ENCODE results near the gene ARHGEF38.

Gene ARHGEF38

GRCh38 chr4:105546086-105546485 is 6.3 kb upstream of the ARHGEF38 start:
- no peak for TF ChIP-seq CTCF (conservative IDR thresholded peaks at IDR 0.05; ENCODE audit: low read length)
- TF ChIP-seq EZH2phosphoT487 (IDR thresholded peaks at IDR 0.05; ENCODE audit: borderline replicate concordance), result no peak
- Histone ChIP-seq H3K4me3 (ENCODE audit: low read length, poor library complexity, severe bottlenecking) (no peak overlapping the region), H3K4me1 (ENCODE audit: insufficient read depth, low read length, poor library complexity, severe bottlenecking) (peaks cover 20% of the 10 kb centered on the region), H3K9me3 (ENCODE audit: insufficient read depth, low read depth, low read length) (no peaks in the 10 kb centered on the region), H3K9ac (ENCODE audit: low read depth, low read length, poor library complexity, severe bottlenecking) (no peak overlapping the region), H3K4me2 (ENCODE audit: low read depth, low read length, poor library complexity, severe bottlenecking) (no peak overlapping the region), H3F3A (ENCODE audit: low read depth) (no peaks in the 10 kb centered on the region), H3K9me2 (replicated peaks; ENCODE audit: low read depth, low read length) (no peaks in the 10 kb centered on the region), H2AFZ (ENCODE audit: low read length) (no peak overlapping the region), H3K79me2 (ENCODE audit: insufficient read depth, low read length) (no peaks in the 10 kb centered on the region), H3K36me3 (ENCODE audit: insufficient read depth, low read length) (no peaks in the 10 kb centered on the region), H4K20me1 (ENCODE audit: insufficient read depth, low read length, poor library complexity, severe bottlenecking) (no peaks in the 10 kb centered on the region), H3K27me3 (ENCODE audit: insufficient read depth, low read length, poor library complexity, severe bottlenecking) (no peaks in the 10 kb centered on the region)

GRCh38 chr4:105547769-105548168 is 4.7 kb upstream of the ARHGEF38 start:
- no peak for TF ChIP-seq CTCF (conservative IDR thresholded peaks at IDR 0.05; ENCODE audit: low read length)
- no peak for TF ChIP-seq EZH2phosphoT487 (IDR thresholded peaks at IDR 0.05; ENCODE audit: borderline replicate concordance)
- Histone ChIP-seq H3K36me3 (ENCODE audit: insufficient read depth, low read length) (no peaks in the 10 kb centered on the region), H3K4me3 (ENCODE audit: low read length, poor library complexity, severe bottlenecking) (no peak overlapping the region), H2AFZ (ENCODE audit: low read length) (no peak overlapping the region), H3K9me2 (replicated peaks; ENCODE audit: low read depth, low read length) (no peaks in the 10 kb centered on the region), H3K79me2 (ENCODE audit: insufficient read depth, low read length) (no peaks in the 10 kb centered on the region), H3K9ac (ENCODE audit: low read depth, low read length, poor library complexity, severe bottlenecking) (no peak overlapping the region), H4K20me1 (ENCODE audit: insufficient read depth, low read length, poor library complexity, severe bottlenecking) (no peaks in the 10 kb centered on the region), H3K9me3 (ENCODE audit: insufficient read depth, low read depth, low read length) (no peaks in the 10 kb centered on the region), H3K27me3 (ENCODE audit: insufficient read depth, low read length, poor library complexity, severe bottlenecking) (no peaks in the 10 kb centered on the region), H3K4me2 (ENCODE audit: low read depth, low read length, poor library complexity, severe bottlenecking) (no peak overlapping the region), H3F3A (ENCODE audit: low read depth) (no peaks in the 10 kb centered on the region), H3K4me1 (ENCODE audit: insufficient read depth, low read length, poor library complexity, severe bottlenecking) (peaks cover 16% of the 10 kb centered on the region)

- H2AFZ ChIP-seq (ENCODE audit: low read length), result no peak overlapping the region
- H3K9me2 ChIP-seq (replicated peaks; ENCODE audit: low read depth, low read length), result no peaks in the 10 kb centered on the region
- TF ChIP-seq CTCF (conservative IDR thresholded peaks at IDR 0.05; ENCODE audit: low read length), result no peak
- TF ChIP-seq EZH2phosphoT487 (IDR thresholded peaks at IDR 0.05; ENCODE audit: borderline replicate concordance), result no peak
- no peaks in the 10 kb centered on the region for H3K9me3 ChIP-seq (ENCODE audit: insufficient read depth, low read depth, low read length)
- H3K36me3 ChIP-seq (ENCODE audit: insufficient read depth, low read length), result no peaks in the 10 kb centered on the region
- H3K4me2 ChIP-seq (ENCODE audit: low read depth, low read length, poor library complexity, severe bottlenecking), result no peak overlapping the region
- no peaks in the 10 kb centered on the region for H3K79me2 ChIP-seq (ENCODE audit: insufficient read depth, low read length)
- H3K4me1 ChIP-seq (ENCODE audit: insufficient read depth, low read length, poor library complexity, severe bottlenecking), result peaks cover 16% of the 10 kb centered on the region
- no peaks in the 10 kb centered on the region for H4K20me1 ChIP-seq (ENCODE audit: insufficient read depth, low read length, poor library complexity, severe bottlenecking)
- no peaks in the 10 kb centered on the region for H3F3A ChIP-seq (ENCODE audit: low read depth)
- no peaks in the 10 kb centered on the region for H3K27me3 ChIP-seq (ENCODE audit: insufficient read depth, low read length, poor library complexity, severe bottlenecking)
- H3K4me3 ChIP-seq (ENCODE audit: low read length, poor library complexity, severe bottlenecking), result no peak overlapping the region
- H3K9ac ChIP-seq (ENCODE audit: low read depth, low read length, poor library complexity, severe bottlenecking), result no peak overlapping the region
Observed at GRCh38 chr4:105548483-105548882, 3.9 kb upstream of the ARHGEF38 start.

All from Loucy (cell line).